22Rv1 (cell line): Measurements from ENCODE around the gene PSMA3.

Source experiments
- H3K27ac ChIP-seq: fragments of 450-650 bp; 2 replicates; pipeline ENCODE4 v1.5.1; 2017
- CTCF ChIP-seq: fragments of 450-650 bp; IDR thresholded peaks from 2 replicates; pipeline ENCODE4 v1.5.1; 2017; ENCODE audit warnings: mild to moderate bottlenecking
- ZFX ChIP-seq: fragments of 450-650 bp; IDR thresholded peaks from 2 replicates; pipeline ENCODE4 v1.6.1; 2017; ENCODE audit warnings: antibody characterized with exemption, borderline replicate concordance

The PSMA3 gene

GRCh38 chr14:58296726-58297125 is 52.1 kb downstream of the PSMA3 start:
- H3K27ac ChIP-seq: peak overlapping the region; percentile 96

GRCh38 chr14:58297412-58297761 is 52.7 kb downstream of the PSMA3 start:
- peak overlapping the region; percentile 96 for H3K27ac ChIP-seq
- TF ChIP-seq ZFX (no peak), CTCF (no peak)

More at GRCh38 chr14:58296726-58297125, 52.1 kb downstream of the PSMA3 start:
- TF ChIP-seq ZFX (no peak), CTCF (no peak)

GRCh38 chr14:58297762-58298476 is 53.3 kb downstream of the PSMA3 start:
- 0 out of 2 replicates have a peak, but pooled peaks have one; percentile 12 for TF ChIP-seq CTCF
- no peak for TF ChIP-seq ZFX

GRCh38 chr14:58298477-58299400 is 54.1 kb downstream of the PSMA3 start, which contains the start of gene ARID4A:
ARID4A (plus strand) TSS chr14:58298555; CDS start chr14:58299855, 1,300 bp downstream.
- H3K27ac ChIP-seq: peak within 1 kb of the TSS; percentile 96
- TF ChIP-seq CTCF (no peak), ZFX (no peak)

More at GRCh38 chr14:58297762-58298476, 53.3 kb downstream of the PSMA3 start:
- peak overlapping the region; percentile 96 for H3K27ac ChIP-seq

GRCh38 chr14:58299401-58300330 is 55.0 kb downstream of the PSMA3 start:
- peak overlapping the region; percentile 96 for H3K27ac ChIP-seq
- TF ChIP-seq CTCF (no peak), ZFX (no peak)

- H3K27ac ChIP-seq: no peak overlapping the region
- TF ChIP-seq ZFX (no peak), CTCF (no peak)
These were observed 56.8 kb downstream of the PSMA3 start for GRCh38 chr14:58301416-58301815.
